NCI-H1105 (cell line): ENCODE data around the gene RAC2.

Experiments used
- DNase-seq: peaks from one replicate; lab custom pipeline; 2025; lab: John Stamatoyannopoulos, UW

Gene RAC2

DNA sequence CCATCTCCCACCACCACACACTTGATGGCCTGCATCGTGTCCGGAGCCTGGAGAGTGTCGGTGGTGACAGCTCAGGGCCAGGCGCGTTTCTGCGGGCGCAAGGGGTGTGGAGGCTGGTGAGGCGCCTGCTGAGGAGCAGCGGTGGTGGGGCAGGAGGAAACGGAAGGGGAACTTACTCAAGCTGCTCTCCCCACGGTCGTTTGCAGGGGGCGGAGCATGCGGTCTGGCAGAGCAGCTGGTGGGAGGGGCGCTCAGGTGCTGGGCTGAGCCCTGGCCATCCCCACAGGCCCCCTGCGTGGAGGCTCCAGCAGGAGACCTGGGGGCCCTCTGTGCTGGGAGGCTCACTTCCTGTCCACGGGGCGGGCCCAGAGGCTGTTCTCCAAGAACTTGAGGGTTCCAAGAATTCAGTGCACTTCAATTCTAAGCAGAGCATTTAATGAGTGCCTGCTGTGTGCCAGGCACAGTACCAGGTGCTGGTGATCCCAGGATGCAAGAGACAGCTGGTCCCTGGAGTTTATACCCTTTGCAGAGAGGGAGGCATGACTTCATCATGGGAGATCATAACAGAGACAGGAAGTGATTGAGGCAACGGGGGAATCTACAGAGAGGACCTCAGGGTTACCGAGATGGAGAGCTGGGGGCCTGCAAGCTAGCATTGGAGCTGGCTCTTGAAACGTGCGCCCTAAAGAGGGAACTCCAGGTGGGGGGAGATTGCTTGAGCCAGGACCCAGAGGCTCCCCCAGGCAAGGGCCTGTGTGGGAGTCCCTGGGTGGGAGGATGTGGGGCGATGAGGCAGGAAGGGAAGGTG lies at the start of gene RAC2:
Gene RAC2 (minus strand): TSS at position 156 of the 808 bp plus-strand sequence. CDS start 121 bp downstream, at position 35.
- DNase-seq = no peak

GRCh38 chr22:37293172-37293571 lies 49.1 kb upstream of the RAC2 start:
- no peak for DNase-seq

DNA sequence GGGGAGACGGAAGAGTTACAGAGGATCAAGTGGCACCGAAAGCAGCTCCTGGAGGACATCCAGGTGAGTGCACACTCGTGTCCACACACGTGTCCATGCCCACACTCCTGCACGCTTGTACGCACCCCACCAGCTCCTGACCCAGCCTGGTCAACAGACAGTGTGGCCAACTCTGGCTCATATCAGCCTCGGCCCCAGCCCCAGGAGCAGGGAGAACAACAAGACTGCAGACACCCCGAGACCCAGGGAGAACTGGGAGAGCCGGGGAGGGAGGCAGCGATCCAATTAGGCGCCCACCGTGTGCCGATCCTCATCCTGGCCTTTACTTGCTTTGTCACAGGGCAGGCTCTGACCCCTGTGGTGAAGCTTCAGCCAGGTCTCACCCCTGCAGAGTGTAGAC lies 48.6 kb upstream of the RAC2 start:
- no peak for DNase-seq

DNA sequence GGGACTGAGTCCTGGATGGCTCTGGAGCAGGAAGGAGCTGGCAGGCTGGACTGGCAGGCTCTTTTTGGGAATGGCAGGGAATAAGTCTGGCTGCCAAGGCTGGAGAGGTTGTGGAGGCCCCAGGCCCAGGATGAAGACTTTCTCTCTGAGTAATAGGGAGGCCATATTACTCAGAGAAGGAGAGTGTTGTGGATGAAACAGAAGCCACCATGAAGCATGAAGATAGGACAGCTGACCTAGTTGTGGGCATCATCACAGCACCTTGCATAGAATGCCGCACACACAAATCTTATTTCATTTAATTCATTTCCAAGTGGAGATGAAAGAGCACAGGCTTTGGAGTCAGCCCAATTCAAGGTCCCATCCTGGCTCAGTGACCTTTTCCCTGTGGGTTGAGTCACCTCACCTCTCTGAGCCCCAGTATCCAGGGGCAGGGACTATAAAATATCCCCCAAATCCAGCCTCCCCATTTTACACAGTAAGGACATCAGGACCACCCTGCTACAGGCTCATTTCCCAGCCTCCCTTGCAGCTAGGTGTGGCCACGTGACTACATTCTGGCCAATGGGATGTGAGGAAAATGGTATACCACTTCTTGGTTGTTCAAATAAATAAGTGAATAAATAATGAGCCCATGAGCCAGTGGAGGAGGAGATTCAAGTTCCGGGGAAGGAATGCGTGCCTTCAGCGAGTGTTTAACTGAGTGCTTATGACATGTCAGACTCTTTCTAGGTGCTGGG lies 47.7 kb upstream of the RAC2 start:
- DNase-seq = no peak

DNA sequence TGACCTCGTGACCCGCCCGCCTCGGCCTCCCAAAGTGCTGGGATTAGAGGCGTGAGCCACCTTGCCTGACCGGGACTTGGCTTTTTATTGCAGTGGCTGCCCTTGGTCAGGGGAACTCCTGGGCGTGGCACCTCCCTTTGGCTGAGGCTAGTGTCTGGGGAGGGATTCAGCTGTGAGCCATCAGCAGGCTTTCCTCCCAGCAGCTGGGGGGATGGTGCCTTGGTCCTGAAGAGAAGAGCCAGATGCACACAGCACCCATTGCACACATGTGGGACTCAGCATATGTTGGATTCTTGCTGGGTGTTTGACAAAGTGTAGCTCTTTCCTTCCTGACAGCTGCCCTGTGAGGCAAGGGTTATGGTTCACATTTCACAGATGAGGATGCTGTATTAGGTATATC lies 46.7 kb upstream of the RAC2 start:
- DNase-seq = no peak

- no peak for DNase-seq
Observed at GRCh38 chr22:37289156-37289735, 45.2 kb upstream of the RAC2 start.

DNA sequence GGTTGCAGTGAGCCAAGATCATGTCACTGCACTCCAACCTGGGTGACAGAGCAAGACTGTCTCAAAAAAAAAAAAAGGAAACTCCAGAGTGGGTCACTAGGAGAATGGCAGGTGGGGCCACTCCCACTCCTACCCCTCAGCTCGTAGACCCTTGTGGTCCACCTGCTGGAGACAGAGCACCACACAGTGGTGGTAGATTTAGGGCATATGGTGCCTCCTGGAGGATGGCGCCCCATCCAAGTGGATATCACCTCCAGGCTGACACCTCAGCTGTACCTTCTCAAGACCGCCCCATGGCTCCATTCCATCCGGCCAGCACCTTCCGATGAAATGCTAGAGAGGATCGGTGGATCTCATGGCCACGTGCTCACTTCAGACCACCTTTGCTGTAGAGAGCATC lies 44.5 kb upstream of the RAC2 start:
- DNase-seq = no peak

DNA sequence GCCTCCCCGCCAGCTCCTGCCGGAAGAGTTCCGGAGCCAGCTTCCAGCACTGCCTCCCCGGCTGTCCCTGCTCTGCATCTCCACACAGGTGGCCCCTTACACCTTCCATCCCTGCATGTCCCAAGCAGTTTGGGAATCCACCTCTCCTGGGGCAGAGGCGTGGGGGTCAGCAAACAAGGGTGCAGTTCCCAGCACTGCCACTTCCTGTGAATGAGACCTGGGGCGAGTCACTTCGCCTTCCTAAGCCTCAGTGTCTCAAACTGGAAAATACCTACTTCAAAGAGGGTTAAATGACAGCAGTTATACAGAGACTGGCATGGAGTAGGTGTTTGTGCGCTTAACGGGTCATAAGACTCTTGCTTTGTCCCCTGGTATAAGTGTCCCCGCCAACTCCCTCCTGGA lies 43.5 kb upstream of the RAC2 start:
- DNase-seq = no peak

DNA sequence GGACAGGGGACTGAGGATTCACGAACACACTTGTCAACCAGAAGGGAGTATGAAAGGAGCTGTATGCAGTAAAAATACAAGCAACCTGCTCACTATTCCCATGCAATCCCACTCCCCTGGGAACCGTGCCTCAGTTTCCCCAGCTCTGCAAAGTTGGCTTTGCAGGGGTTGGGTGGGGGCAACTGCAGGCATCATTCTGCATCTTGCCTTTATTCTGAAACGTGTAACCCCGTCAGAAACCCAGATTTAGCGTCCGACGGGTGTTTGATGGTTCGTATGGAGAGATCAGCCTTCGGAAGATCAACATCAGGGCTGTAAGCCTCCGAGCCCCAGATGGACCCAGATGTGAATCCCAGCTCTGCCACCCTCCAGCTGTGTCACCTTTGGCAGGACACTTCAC lies 41.9 kb upstream of the RAC2 start:
- DNase-seq = no peak

- no peak for DNase-seq
Observed at GRCh38 chr22:37284805-37285355, 40.8 kb upstream of the RAC2 start.

- no peak for DNase-seq
Observed at GRCh38 chr22:37284126-37284804, 40.2 kb upstream of the RAC2 start.

GRCh38 chr22:37283393-37283937 lies 39.4 kb upstream of the RAC2 start:
- DNase-seq = no peak

GRCh38 chr22:37282385-37282677 lies 38.3 kb upstream of the RAC2 start, which contains the start of gene CYTH4:
CYTH4 (plus strand) TSS chr22:37282508; CDS start chr22:37282570, 62 bp downstream.
- DNase-seq = no peak

GRCh38 chr22:37281646-37282384 lies 37.7 kb upstream of the RAC2 start:
- DNase-seq = no peak

DNA sequence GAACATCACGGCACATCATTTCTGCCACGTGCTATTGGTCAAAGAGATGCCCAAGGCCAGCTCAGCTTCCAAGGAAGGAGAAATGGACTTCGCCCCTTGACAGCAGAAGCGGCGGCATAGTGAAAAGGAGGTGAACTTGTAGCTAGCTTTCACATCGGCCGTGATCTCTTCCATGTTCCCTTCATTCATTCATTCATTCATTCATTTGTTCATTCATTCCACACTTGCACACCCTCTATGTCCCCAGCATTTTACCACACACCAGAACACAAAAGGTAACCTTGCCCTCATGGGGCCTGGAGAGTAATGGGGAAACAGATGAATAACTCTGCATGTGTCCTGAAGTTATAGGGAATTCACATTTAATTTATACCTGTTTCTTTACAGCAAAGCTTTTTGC lies 37.1 kb upstream of the RAC2 start:
- no peak for DNase-seq

DNA sequence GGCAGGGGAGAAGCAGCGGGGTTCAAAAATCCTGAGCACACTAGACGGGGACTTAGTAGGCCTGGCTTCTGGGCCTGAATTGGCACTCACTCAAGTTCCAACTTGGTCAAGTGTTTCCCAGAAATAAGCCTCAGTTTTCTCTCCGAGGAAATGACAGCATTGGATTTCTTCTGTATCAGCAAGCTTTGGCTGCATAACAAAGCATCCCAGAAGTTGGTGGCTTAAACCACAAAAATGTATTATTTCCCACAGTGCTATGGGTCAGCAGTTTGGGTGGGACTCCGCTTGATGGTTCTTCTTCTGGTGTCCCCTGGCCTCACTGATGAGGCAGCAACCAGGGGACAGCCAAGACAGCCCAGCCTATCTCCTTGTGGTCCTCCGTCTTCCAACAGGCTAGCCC lies 36.6 kb upstream of the RAC2 start:
- DNase-seq = no peak

DNA sequence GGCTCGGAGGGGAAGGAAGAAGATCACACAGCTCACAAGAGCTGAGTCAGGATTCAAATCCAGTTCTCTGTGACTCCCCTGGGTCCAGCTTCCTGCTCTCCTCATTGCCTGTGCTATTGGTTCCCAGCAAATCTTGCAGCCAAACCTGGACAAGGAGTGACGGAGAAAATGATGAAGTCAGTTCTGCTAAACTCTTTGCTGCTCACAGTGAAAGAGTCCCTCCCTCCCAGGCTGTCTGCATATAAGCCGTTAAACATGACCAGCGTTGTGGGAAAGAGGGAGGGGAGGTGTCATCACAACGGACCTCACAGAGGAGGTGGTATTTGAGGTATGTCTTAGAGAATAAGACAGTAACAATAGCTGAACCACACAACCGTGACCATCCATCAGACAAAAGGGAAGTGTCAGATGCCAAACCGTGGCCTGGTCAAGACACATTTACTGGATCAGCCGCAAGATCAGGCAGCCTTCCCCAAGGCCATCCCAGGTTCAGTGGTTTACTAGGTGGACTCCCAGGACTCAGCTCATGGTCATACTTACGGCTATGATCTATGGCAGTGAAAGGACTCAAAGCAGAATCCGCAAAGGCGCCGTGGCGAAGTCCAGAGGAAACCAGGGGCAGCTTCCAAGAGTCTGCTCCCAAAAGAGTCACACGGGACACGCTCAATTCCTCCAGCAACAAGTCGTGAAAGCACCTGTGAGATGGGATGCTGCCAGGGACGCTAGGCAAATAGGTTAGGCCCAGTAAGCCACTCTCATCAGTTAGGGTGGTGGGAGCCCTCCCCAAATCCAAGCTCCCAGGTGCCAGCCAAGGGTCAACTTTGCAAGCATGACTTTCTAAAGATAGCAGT lies 35.5 kb upstream of the RAC2 start:
- DNase-seq = no peak

DNA sequence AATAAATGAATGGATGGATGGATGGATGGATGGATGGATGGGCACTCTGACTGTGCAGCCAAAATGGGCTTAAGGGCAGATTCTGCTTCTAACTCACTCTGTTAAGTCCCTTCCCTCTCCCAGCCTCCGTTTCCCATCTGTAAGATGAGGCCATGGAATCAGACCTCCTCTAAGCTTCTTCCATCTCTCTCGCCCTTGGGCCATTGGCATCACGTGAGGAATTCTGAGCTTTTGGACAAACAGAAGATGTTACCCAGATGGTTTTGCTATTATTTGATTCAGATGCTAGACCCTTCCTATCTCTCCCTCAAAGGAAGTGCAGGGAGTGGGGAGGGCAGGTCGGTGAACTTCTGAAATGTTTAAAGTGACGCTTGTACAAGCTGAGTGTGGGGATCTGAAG lies 34.2 kb upstream of the RAC2 start:
- no peak for DNase-seq

GRCh38 chr22:37277384-37277783 lies 33.3 kb upstream of the RAC2 start:
- DNase-seq = no peak

- DNase-seq = no peak
Observed at GRCh38 chr22:37276776-37277175, 32.7 kb upstream of the RAC2 start.
